Measurements from ENCODE around the gene GPR183.

- TF ChIP-seq CTCF (conservative IDR thresholded peaks at IDR 0.05; ENCODE audit: low read length) (no peak), EZH2phosphoT487 (IDR thresholded peaks at IDR 0.05; ENCODE audit: borderline replicate concordance) (no peak)
Measured at GRCh38 chr13:99312493-99312883, 5.3 kb upstream of the GPR183 start.

Data from Loucy (cell line).